CMK (cell line): ENCODE measurements around the gene DGKG.
A peak's percentile ranks its signal among the peaks of the same experiment; 100 is the strongest.

ENCODE experiments used
- DNase-seq: peaks from one replicate; pipeline ENCODE4 v3.0.0-alpha.2; 2010; ENCODE audit warnings: low read depth

DGKG gene

DNA sequence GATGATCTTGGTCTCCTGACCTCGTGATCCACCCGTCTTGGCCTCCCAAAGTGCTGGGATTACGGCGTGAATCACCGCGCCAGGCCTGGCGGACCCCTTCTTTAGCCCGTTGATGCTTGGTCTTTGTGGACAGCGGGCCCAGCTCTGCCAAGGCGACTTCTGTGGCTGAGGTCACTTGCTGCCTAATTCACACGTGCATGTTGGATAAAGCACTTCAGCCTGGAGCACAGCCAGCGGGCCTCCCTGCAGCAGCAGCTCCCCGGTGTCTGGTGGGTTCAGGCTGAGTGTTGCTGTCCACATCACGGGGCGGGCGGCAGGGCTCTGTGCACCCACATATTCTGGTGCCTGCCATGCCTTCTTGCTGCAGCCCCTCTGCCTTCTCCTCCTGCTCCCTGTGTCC, 88.4 kb downstream of the DGKG start:
- DNase-seq = no peak

DNA sequence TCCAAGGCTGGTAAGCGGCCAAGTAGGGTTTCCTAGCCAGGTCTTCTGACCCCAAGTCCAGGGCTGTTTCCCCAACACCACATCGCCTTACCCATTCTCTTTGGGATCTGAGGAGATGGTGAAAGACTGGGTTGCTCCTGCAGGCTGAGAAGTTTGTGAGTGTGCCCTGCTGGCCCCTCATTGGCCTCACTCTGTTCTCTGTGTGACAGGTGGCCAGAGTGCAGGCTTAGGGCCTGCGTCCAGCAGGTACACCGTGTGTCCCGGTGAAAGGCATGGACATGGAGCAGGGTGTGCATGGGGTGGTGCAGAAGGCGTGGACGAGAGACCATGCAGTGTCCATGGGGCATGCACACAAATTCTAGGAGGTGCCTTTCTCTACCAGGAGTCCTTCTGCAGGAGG, 91.3 kb downstream of the DGKG start:
- DNase-seq = no peak

- DNase-seq = no peak
Observed at GRCh38 chr3:186268616-186269448, 93.2 kb downstream of the DGKG start.

- DNase-seq = no peak
Observed at GRCh38 chr3:186267758-186268157, 94.3 kb downstream of the DGKG start.

- no peak for DNase-seq
Observed at GRCh38 chr3:186264608-186265400, 97.2 kb downstream of the DGKG start.

GRCh38 chr3:186261638-186262037, 100.4 kb downstream of the DGKG start:
- no peak for DNase-seq

DNA sequence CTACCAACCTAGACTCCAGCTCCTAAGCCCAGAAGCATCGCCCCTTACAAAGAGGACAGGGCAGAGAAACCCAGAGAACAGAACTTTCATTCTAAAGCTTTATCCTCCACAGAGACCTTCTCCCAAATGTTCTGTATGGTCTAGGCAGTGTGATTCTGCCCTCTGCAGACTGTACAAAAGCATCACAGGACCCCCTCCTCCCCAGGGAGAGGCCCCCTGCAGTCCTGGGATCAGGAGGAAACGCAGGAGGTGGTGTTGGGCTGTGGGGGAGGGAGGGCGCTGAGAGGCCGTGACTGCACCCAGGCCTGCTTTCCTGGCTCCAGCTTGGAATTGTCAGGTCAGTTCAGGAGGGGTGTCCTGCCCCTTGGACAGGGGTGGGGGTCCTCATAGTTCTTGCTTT, 101.3 kb downstream of the DGKG start:
- DNase-seq = no peak

GRCh38 chr3:186259612-186260383, 102.2 kb downstream of the DGKG start:
- DNase-seq = no peak

- no peak for DNase-seq
Observed at GRCh38 chr3:186258968-186259367, 103.1 kb downstream of the DGKG start.

GRCh38 chr3:186257866-186258265, 104.2 kb downstream of the DGKG start:
- no peak for DNase-seq

GRCh38 chr3:186255703-186256331, 106.2 kb downstream of the DGKG start:
- DNase-seq = no peak

DNA sequence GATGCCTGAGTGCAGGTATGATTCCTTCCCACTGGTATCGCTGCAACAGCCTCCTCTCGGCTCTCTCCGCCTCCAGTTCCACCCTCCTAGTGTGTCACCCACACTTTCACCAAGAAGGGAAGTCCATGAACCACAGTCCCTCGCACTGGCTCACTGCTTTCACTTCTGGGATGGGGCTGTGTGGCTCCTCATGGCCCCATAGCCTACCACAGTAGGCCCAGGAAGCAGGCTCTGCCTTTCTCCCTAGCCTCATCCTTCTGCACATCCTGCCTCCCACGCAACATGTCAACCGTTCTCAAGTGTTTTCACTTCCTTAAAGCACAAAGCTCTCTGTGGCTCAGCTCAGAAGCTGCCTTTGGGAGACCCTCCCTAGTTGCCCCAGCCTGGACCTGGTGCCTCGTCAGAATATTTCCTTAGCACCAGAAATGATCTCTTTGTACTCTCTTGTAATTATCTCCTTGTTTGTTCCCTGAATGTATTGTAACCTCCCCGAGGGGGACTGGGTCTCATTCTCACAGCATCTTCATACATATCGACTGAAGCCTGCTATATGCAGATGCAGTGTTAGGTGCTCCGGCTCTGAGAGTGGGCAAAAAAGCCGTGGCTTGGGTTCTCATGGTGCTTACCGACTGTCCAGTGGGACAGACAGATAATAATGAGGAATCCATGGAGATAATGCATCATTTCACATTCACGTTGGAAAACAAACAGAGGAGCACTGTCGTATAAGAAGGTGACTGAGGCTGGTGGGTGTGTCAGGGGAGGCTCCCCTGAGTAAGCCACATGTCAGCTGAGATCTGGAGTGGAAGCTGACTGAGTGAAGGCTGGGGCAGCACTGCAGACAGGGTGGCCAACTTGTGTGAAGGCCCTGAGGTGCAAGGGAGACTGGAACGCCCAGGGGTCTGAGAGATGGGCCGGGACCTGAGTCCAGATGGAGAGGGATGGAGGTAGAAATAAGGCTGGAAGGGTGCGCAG, 107.1 kb downstream of the DGKG start:
- DNase-seq = peak; percentile 22

GRCh38 chr3:186251948-186252619, 110.0 kb downstream of the DGKG start:
- no peak for DNase-seq

DNA sequence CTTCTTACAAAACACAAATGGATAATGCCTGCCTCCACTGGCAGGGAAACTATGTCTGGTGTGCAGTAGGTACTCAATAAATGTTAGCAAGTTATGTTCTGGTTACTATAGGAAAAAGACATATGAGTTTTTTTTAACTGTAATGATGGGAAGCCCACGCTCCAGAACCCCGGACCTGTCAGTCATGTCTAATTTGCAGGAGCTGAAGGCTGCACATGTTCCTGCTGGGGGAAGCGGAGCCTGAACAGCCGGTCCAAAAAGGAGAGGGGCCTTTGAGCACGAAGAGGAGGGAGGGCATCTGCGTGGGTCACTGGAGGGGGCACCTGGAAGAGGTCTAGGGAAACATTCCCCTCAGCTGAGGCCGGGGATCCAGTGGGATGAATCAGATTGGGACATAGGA, 113.2 kb downstream of the DGKG start:
- DNase-seq = no peak

- DNase-seq = no peak
Observed at GRCh38 chr3:186247821-186248814, 113.9 kb downstream of the DGKG start.

DNA sequence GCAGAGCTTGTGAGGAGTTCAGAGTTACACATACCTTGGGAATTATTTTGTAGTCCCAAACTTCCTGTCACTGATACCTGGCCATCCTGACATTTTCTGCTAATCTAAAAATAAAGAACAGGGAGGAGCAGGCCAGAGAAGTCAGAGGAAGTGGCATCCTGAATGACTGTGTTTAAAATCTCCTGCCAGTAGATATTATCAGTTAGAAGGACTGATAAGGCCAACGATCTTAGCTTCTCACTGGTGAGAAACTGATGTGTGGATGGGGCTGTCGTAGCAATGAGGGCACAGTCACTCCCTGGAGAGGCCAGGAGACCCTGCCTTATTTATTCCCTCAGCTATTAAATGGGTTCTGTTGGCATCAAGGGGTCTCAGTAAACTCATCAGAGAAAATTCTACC, 115.1 kb downstream of the DGKG start:
- no peak for DNase-seq

- DNase-seq = no peak
Observed at GRCh38 chr3:186244016-186244415, 118.0 kb downstream of the DGKG start.

- peak; percentile 78 for DNase-seq
Observed at GRCh38 chr3:186241910-186242821, 119.9 kb downstream of the DGKG start.
